CD4-positive, alpha-beta T cell treated with Interleukin-12 subunit alpha and Interleukin-12 subunit beta, for 1 hour (primary cell): ENCODE results near the gene TNIP1.

Experiments
- DNase-seq: peaks from one replicate; pipeline ENCODE4 v3.0.0-alpha.2; 2020

TNIP1 gene

GRCh38 chr5:150993826-150994412 is 86.9 kb downstream of the TNIP1 start:
- no peak for DNase-seq

- no peak for DNase-seq
These were observed 87.4 kb downstream of the TNIP1 start for GRCh38 chr5:150993422-150993821.

GRCh38 chr5:150992705-150993104 is 88.1 kb downstream of the TNIP1 start:
- DNase-seq: no peak

- no peak for DNase-seq
These were observed 91.1 kb downstream of the TNIP1 start for GRCh38 chr5:150989695-150990094.

GRCh38 chr5:150987746-150988145 is 93.1 kb downstream of the TNIP1 start:
- DNase-seq: no peak
